ENCODE data around the gene HASPIN.

- TF ChIP-seq TEAD1 (CRISPR knock-in tag; IDR thresholded peaks at IDR 0.05), result no peak
- no peak for TF ChIP-seq EZH2 (IDR thresholded peaks at IDR 0.05; ENCODE audit: borderline replicate concordance, low read depth, low read length)
- TF ChIP-seq, protein P1, sequence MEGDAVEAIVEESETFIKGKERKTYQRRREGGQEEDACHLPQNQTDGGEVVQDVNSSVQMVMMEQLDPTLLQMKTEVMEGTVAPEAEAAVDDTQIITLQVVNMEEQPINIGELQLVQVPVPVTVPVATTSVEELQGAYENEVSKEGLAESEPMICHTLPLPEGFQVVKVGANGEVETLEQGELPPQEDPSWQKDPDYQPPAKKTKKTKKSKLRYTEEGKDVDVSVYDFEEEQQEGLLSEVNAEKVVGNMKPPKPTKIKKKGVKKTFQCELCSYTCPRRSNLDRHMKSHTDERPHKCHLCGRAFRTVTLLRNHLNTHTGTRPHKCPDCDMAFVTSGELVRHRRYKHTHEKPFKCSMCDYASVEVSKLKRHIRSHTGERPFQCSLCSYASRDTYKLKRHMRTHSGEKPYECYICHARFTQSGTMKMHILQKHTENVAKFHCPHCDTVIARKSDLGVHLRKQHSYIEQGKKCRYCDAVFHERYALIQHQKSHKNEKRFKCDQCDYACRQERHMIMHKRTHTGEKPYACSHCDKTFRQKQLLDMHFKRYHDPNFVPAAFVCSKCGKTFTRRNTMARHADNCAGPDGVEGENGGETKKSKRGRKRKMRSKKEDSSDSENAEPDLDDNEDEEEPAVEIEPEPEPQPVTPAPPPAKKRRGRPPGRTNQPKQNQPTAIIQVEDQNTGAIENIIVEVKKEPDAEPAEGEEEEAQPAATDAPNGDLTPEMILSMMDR (IDR thresholded peaks at IDR 0.05 in 2 of 3, conservative IDR thresholded peaks at IDR 0.05 in 1 of 3; ENCODE audit: insufficient read depth in 2 of 3, low read depth in 1 of 3, low read length in 3 of 3), result no peak
- no peak for TF ChIP-seq ELF1 (tag; IDR thresholded peaks at IDR 0.05)
- TF ChIP-seq ZEB2 (IDR thresholded peaks at IDR 0.05), result no peak
Measured at GRCh38 chr17:3710951-3711383, 12.7 kb upstream of the HASPIN start.
